GM18907 (cell line): ENCODE measurements around the gene MDGA2.
"Not testable (repeated sequence)": the region's sequence is repeated elsewhere in the genome, so short reads cannot be mapped to it uniquely, and the experiment has no call there.

Experiments used
- ATAC-seq: cut with Tn5 transposase; IDR thresholded peaks from one replicate; pipeline ENCODE4 v1.9.1; 2021; ENCODE audit warnings: mild to moderate bottlenecking, moderate library complexity; ENCODE audit not compliant: unreplicated experiment

The MDGA2 gene

GRCh38 chr14:46985529-46986380 lies 689.6 kb downstream of the MDGA2 start:
- ATAC-seq: no peak

- ATAC-seq: no peak
Observed at GRCh38 chr14:46973295-46973694, 702.1 kb downstream of the MDGA2 start.

- ATAC-seq: no peak
Observed at GRCh38 chr14:46964378-46964777, 711.0 kb downstream of the MDGA2 start.

GRCh38 chr14:46951103-46951502 lies 724.3 kb downstream of the MDGA2 start:
- no peak for ATAC-seq

GRCh38 chr14:46940611-46941010 lies 734.8 kb downstream of the MDGA2 start:
- no peak for ATAC-seq

GRCh38 chr14:46920542-46920941 lies 754.9 kb downstream of the MDGA2 start:
- no peak for ATAC-seq

GRCh38 chr14:46915539-46915938 lies 759.9 kb downstream of the MDGA2 start:
- ATAC-seq: not testable (repeated sequence)

- no peak for ATAC-seq
Observed at GRCh38 chr14:46902837-46903236, 772.6 kb downstream of the MDGA2 start.

- ATAC-seq: no peak
Observed at GRCh38 chr14:46894476-46894875, 780.9 kb downstream of the MDGA2 start.

GRCh38 chr14:46887144-46887543 lies 788.3 kb downstream of the MDGA2 start:
- peak; percentile 55 for ATAC-seq

GRCh38 chr14:46885566-46885965 lies 789.8 kb downstream of the MDGA2 start:
- no peak for ATAC-seq

GRCh38 chr14:46861753-46862152 lies 813.7 kb downstream of the MDGA2 start:
- no peak for ATAC-seq

- no peak for ATAC-seq
Observed at GRCh38 chr14:46840944-46841720, 834.3 kb downstream of the MDGA2 start.

- no peak for ATAC-seq
Observed at GRCh38 chr14:46820291-46820690, 855.1 kb downstream of the MDGA2 start.

GRCh38 chr14:46819117-46819516 lies 856.3 kb downstream of the MDGA2 start:
- ATAC-seq: no peak

- ATAC-seq: no peak
Observed at GRCh38 chr14:46818147-46818546, 857.3 kb downstream of the MDGA2 start.

- ATAC-seq: no peak
Observed at GRCh38 chr14:46793144-46793543, 882.3 kb downstream of the MDGA2 start.
